DND-41 (cell line): ENCODE data around the gene PTGIR.

Experiments used
- ATAC-seq: fragments of 200-7000 bp; cut with Tn5 transposase; 3 replicates; pipeline ENCODE4 v1.9.1; 2021; ENCODE audit warnings: low read depth; ENCODE audit not compliant: insufficient read depth
- DNase-seq: peaks from one replicate; pipeline ENCODE4 v3.0.0-alpha.2; 2020
- H2AFZ ChIP-seq: 2 replicates; pipeline ENCODE4 v1.6.0; 2012; ENCODE audit warnings: low read depth, low read length
- H3K27ac ChIP-seq: 2 replicates; pipeline ENCODE4 v1.5.1; 2012; ENCODE audit warnings: low read length, inconsistent platforms
- H3K27me3 ChIP-seq: fragments of 200-600 bp; sonication (generic); 2 replicates; pipeline ENCODE4 v1.6.0; 2012; ENCODE audit warnings: low read length, mild to moderate bottlenecking, inconsistent platforms; ENCODE audit not compliant: insufficient read depth, poor library complexity
- H3K36me3 ChIP-seq: 2 replicates; pipeline ENCODE4 v1.5.1; 2012; ENCODE audit warnings: low read length, inconsistent platforms; ENCODE audit not compliant: insufficient read depth
- H3K4me1 ChIP-seq: 2 replicates; pipeline ENCODE4 v1.5.1; 2012; ENCODE audit warnings: mild to moderate bottlenecking, low read length; ENCODE audit not compliant: insufficient read depth
- H3K4me2 ChIP-seq: 2 replicates; pipeline ENCODE4 v1.6.0; 2012; ENCODE audit warnings: mild to moderate bottlenecking, moderate library complexity, low read length, inconsistent platforms; ENCODE audit not compliant: insufficient read depth
- H3K4me3 ChIP-seq, 2 experiments: fragments of 200-600 bp in 1 of 2; shearing (Covaris generic) in 1 of 2; 2 replicates each; pipeline ENCODE4 v1.5.1; 2012 to 2016; ENCODE audit warnings: inconsistent platforms in 2 of 2, low read length in 2 of 2, mild to moderate bottlenecking in 2 of 2, low read depth in 1 of 2, moderate library complexity in 1 of 2
- H3K79me2 ChIP-seq: 2 replicates; pipeline ENCODE4 v1.6.0; 2012; ENCODE audit warnings: low read length, inconsistent platforms; ENCODE audit not compliant: insufficient read depth
- H3K9ac ChIP-seq: 2 replicates; pipeline ENCODE4 v1.6.0; 2012; ENCODE audit warnings: low read depth, mild to moderate bottlenecking, inconsistent platforms, low read length, moderate library complexity
- H3K9me3 ChIP-seq: 2 replicates; pipeline ENCODE4 v1.5.1; 2012; ENCODE audit warnings: low read length, moderate library complexity, mild to moderate bottlenecking, inconsistent platforms; ENCODE audit not compliant: insufficient read depth, severe bottlenecking
- H4K20me1 ChIP-seq: 2 replicates; pipeline ENCODE4 v1.6.0; 2012; ENCODE audit warnings: low read length; ENCODE audit not compliant: insufficient read depth
- CTCF ChIP-seq: IDR thresholded peaks from 2 replicates; pipeline ENCODE4 v1.5.1; 2012; ENCODE audit warnings: borderline replicate concordance, low read length, moderate library complexity, mild to moderate bottlenecking; ENCODE audit not compliant: poor library complexity, severe bottlenecking; ENCODE audit errors: extremely low read depth
- EZH2 ChIP-seq: IDR thresholded peaks from 3 replicates; pipeline ENCODE4 v1.6.1; 2012; ENCODE audit warnings: borderline replicate concordance, low read depth, mild to moderate bottlenecking, moderate library complexity, low read length, inconsistent platforms; ENCODE audit not compliant: severe bottlenecking

Gene PTGIR

DNA sequence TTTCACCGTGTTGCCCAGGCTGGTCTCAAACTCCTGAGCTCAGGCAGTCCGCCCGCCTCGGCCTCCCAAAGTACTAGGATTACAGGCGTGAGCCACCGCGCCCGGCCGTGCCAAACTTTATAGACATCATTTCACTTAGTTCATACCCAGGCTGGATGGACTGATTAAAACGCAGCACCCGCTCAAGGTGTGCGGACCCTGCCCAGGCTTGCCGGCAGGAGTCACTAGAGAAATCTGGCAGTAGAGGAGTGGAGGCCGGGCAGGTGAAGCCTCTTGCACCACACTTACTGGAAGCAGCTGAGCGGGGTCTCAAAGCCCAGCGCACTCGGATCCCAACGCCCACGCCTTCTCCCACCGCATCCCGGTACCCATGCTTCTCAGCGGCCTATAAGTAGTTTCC is 11.4 kb downstream of the PTGIR start:
- no peak for TF ChIP-seq CTCF
- TF ChIP-seq EZH2 = no peak
- DNase-seq (no peak), ATAC-seq (no peak)
- Histone ChIP-seq H3K79me2 (no peaks in the 10 kb centered on the region), H3K4me2 (no peak overlapping the region), H3K4me1 (peaks cover 48% of the 10 kb centered on the region), H3K9ac (no peak overlapping the region), H3K27ac (no peak overlapping the region), H3K4me3 (no peak overlapping the region), H3K27me3 (no peaks in the 10 kb centered on the region), H4K20me1 (peaks cover 16% of the 10 kb centered on the region), H3K9me3 (no peaks in the 10 kb centered on the region), H3K36me3 (peaks cover 21% of the 10 kb centered on the region), H2AFZ (no peak overlapping the region)

DNA sequence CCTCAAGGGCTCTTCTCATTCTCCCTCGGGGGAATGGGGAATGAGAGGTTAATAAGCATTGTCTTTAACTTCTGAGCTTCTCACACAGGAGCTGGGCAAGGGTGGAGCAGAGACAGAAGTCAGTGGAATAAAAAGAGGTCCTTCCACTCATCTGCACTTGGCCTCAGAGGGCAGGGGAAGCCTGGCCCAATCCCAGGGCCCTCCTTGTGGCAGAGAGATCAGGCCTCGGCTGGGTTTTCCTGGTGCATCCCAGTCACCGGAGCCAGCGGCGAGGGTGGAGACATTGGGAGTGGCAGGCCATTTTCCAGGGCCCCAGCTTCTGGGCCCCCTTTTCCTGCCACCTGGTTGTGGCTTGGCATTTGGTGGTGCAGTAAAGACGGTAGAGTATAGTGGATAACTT is 13.1 kb downstream of the PTGIR start:
- Histone ChIP-seq H2AFZ (no peak overlapping the region), H3K27me3 (no peaks in the 10 kb centered on the region), H3K4me2 (no peak overlapping the region), H3K4me3 (no peak overlapping the region), H4K20me1 (peaks cover 34% of the 10 kb centered on the region), H3K27ac (peak overlapping the region; percentile 22), H3K79me2 (peaks cover 3% of the 10 kb centered on the region; the same call in 1 of the 2 replicates), H3K9ac (no peak overlapping the region), H3K36me3 (peaks cover 39% of the 10 kb centered on the region), H3K9me3 (no peaks in the 10 kb centered on the region), H3K4me1 (peaks cover 41% of the 10 kb centered on the region)
- ATAC-seq (peak; percentile 13), DNase-seq (no peak)
- TF ChIP-seq CTCF (no peak), EZH2 (no peak)

- Histone ChIP-seq H2AFZ (no peak overlapping the region), H3K9me3 (no peaks in the 10 kb centered on the region), H3K27me3 (no peaks in the 10 kb centered on the region), H4K20me1 (peaks cover 41% of the 10 kb centered on the region), H3K27ac (peak overlapping the region; percentile 22), H3K4me1 (peaks cover 34% of the 10 kb centered on the region), H3K36me3 (peaks cover 45% of the 10 kb centered on the region), H3K4me2 (no peak overlapping the region), H3K4me3 (no peak overlapping the region), H3K9ac (no peak overlapping the region), H3K79me2 (peaks cover 9% of the 10 kb centered on the region)
- no peak for TF ChIP-seq CTCF
- TF ChIP-seq EZH2 = no peak
- peak; percentile 51 for ATAC-seq
- DNase-seq = peak; percentile 48
Observed at GRCh38 chr19:46610851-46611770, 13.8 kb downstream of the PTGIR start.
